IPS-15b (cell line): ENCODE data around the gene TTYH2.

Source experiments
- H3K27me3 ChIP-seq: one replicate; pipeline ENCODE4 v1.6.1; 2013; ENCODE audit warnings: low read length; ENCODE audit not compliant: control insufficient read depth, insufficient read depth
- H3K36me3 ChIP-seq: one replicate; pipeline ENCODE4 v1.6.1; 2013; ENCODE audit warnings: low read length; ENCODE audit not compliant: control insufficient read depth, insufficient read depth
- H3K4me1 ChIP-seq: one replicate; pipeline ENCODE4 v1.6.1; 2013; ENCODE audit warnings: mild to moderate bottlenecking, low read length; ENCODE audit not compliant: control insufficient read depth, insufficient read depth
- H3K4me3 ChIP-seq: one replicate; pipeline ENCODE4 v1.5.1; 2013; ENCODE audit warnings: low read depth, low read length
- H3K9ac ChIP-seq: one replicate; pipeline ENCODE4 v1.6.1; 2013; ENCODE audit warnings: low read depth, mild to moderate bottlenecking, low read length
- H3K9me3 ChIP-seq: one replicate; pipeline ENCODE4 v1.6.1; 2013; ENCODE audit warnings: mild to moderate bottlenecking, low read length; ENCODE audit not compliant: control insufficient read depth, insufficient read depth

The TTYH2 gene

GRCh38 chr17:74231928-74232907 lies 18.8 kb downstream of the TTYH2 start:
- H3K36me3 ChIP-seq = peaks cover 6% of the 10 kb centered on the region
- no peak overlapping the region for H3K4me3 ChIP-seq
- H3K9ac ChIP-seq = no peak overlapping the region
- H3K27me3 ChIP-seq = no peaks in the 10 kb centered on the region
- no peaks in the 10 kb centered on the region for H3K9me3 ChIP-seq
- H3K4me1 ChIP-seq = no peaks in the 10 kb centered on the region

GRCh38 chr17:74233937-74234336 lies 20.6 kb downstream of the TTYH2 start:
- Histone ChIP-seq H3K9ac (no peak overlapping the region), H3K27me3 (no peaks in the 10 kb centered on the region), H3K36me3 (peaks cover 6% of the 10 kb centered on the region), H3K4me3 (no peak overlapping the region), H3K9me3 (no peaks in the 10 kb centered on the region), H3K4me1 (no peaks in the 10 kb centered on the region)

- H3K9ac ChIP-seq = no peak overlapping the region
- H3K9me3 ChIP-seq = no peaks in the 10 kb centered on the region
- H3K4me1 ChIP-seq = no peaks in the 10 kb centered on the region
- peaks cover 6% of the 10 kb centered on the region for H3K36me3 ChIP-seq
- H3K4me3 ChIP-seq = no peak overlapping the region
- no peaks in the 10 kb centered on the region for H3K27me3 ChIP-seq
Observed at GRCh38 chr17:74234486-74234885, 21.1 kb downstream of the TTYH2 start.

- Histone ChIP-seq H3K27me3 (no peaks in the 10 kb centered on the region), H3K36me3 (peaks cover 6% of the 10 kb centered on the region), H3K4me1 (peaks cover 4% of the 10 kb centered on the region), H3K4me3 (no peak overlapping the region), H3K9me3 (no peaks in the 10 kb centered on the region), H3K9ac (no peak overlapping the region)
Observed at GRCh38 chr17:74235040-74235581, 21.7 kb downstream of the TTYH2 start.

- Histone ChIP-seq H3K9me3 (no peaks in the 10 kb centered on the region), H3K36me3 (peaks cover 6% of the 10 kb centered on the region), H3K27me3 (no peaks in the 10 kb centered on the region), H3K4me3 (no peak overlapping the region), H3K4me1 (peaks cover 6% of the 10 kb centered on the region), H3K9ac (no peak overlapping the region)
Observed at GRCh38 chr17:74235911-74236371, 22.6 kb downstream of the TTYH2 start.

GRCh38 chr17:74237321-74237720 lies 23.9 kb downstream of the TTYH2 start:
- H3K4me1 ChIP-seq = peaks cover 6% of the 10 kb centered on the region
- peaks cover 5% of the 10 kb centered on the region for H3K36me3 ChIP-seq
- no peak overlapping the region for H3K9ac ChIP-seq
- no peaks in the 10 kb centered on the region for H3K27me3 ChIP-seq
- no peaks in the 10 kb centered on the region for H3K9me3 ChIP-seq
- no peak overlapping the region for H3K4me3 ChIP-seq

GRCh38 chr17:74239172-74239571 lies 25.8 kb downstream of the TTYH2 start:
- H3K9me3 ChIP-seq = no peaks in the 10 kb centered on the region
- no peaks in the 10 kb centered on the region for H3K36me3 ChIP-seq
- H3K27me3 ChIP-seq = no peaks in the 10 kb centered on the region
- H3K9ac ChIP-seq = no peak overlapping the region
- peaks cover 6% of the 10 kb centered on the region for H3K4me1 ChIP-seq
- H3K4me3 ChIP-seq = no peak overlapping the region

GRCh38 chr17:74240618-74241205 lies 27.3 kb downstream of the TTYH2 start:
- Histone ChIP-seq H3K36me3 (no peaks in the 10 kb centered on the region), H3K9me3 (no peaks in the 10 kb centered on the region), H3K27me3 (no peaks in the 10 kb centered on the region), H3K9ac (no peak overlapping the region), H3K4me3 (no peak overlapping the region), H3K4me1 (peaks cover 12% of the 10 kb centered on the region)

GRCh38 chr17:74241431-74241830 lies 28.1 kb downstream of the TTYH2 start:
- no peaks in the 10 kb centered on the region for H3K9me3 ChIP-seq
- H3K4me1 ChIP-seq = peaks cover 18% of the 10 kb centered on the region
- no peaks in the 10 kb centered on the region for H3K36me3 ChIP-seq
- no peak overlapping the region for H3K9ac ChIP-seq
- no peaks in the 10 kb centered on the region for H3K27me3 ChIP-seq
- H3K4me3 ChIP-seq = no peak overlapping the region

GRCh38 chr17:74241847-74242246 lies 28.5 kb downstream of the TTYH2 start:
- Histone ChIP-seq H3K4me3 (no peak overlapping the region), H3K4me1 (peaks cover 19% of the 10 kb centered on the region), H3K9ac (no peak overlapping the region), H3K27me3 (no peaks in the 10 kb centered on the region), H3K9me3 (no peaks in the 10 kb centered on the region), H3K36me3 (no peaks in the 10 kb centered on the region)

- H3K27me3 ChIP-seq = no peaks in the 10 kb centered on the region
- H3K4me1 ChIP-seq = peaks cover 19% of the 10 kb centered on the region
- no peak overlapping the region for H3K9ac ChIP-seq
- H3K36me3 ChIP-seq = no peaks in the 10 kb centered on the region
- no peaks in the 10 kb centered on the region for H3K9me3 ChIP-seq
- no peak overlapping the region for H3K4me3 ChIP-seq
Observed at GRCh38 chr17:74243013-74243755, 29.8 kb downstream of the TTYH2 start.
